GM06990 (cell line): ENCODE measurements around the gene WBP2NL.

Experiments used
- DNase-seq: peaks from one replicate; pipeline ENCODE4 v3.0.0-alpha.2; 2011; ENCODE audit not compliant: insufficient read length; ENCODE audit errors: extremely low read depth
- H3K27me3 ChIP-seq: replicated peaks from 2 replicates; pipeline ENCODE4 v1.6.0; 2011; ENCODE audit warnings: low read length; ENCODE audit not compliant: control insufficient read depth, insufficient read depth
- H3K36me3 ChIP-seq: 2 replicates; pipeline ENCODE4 v1.5.1; 2011; ENCODE audit warnings: low read length; ENCODE audit not compliant: control insufficient read depth, insufficient read depth
- H3K4me3 ChIP-seq: replicated peaks from 2 replicates; pipeline ENCODE4 v1.5.1; 2011; ENCODE audit warnings: low read depth, mild to moderate bottlenecking, control low read depth, low read length
- TF ChIP-seq, protein P1 (sequence below): IDR thresholded peaks from 2 replicates; pipeline ENCODE4 v1.5.1; 2011; ENCODE audit warnings: low read length, control low read depth, mild to moderate bottlenecking, inconsistent platforms; ENCODE audit not compliant: insufficient read depth, poor library complexity, severe bottlenecking

The WBP2NL gene

DNA sequence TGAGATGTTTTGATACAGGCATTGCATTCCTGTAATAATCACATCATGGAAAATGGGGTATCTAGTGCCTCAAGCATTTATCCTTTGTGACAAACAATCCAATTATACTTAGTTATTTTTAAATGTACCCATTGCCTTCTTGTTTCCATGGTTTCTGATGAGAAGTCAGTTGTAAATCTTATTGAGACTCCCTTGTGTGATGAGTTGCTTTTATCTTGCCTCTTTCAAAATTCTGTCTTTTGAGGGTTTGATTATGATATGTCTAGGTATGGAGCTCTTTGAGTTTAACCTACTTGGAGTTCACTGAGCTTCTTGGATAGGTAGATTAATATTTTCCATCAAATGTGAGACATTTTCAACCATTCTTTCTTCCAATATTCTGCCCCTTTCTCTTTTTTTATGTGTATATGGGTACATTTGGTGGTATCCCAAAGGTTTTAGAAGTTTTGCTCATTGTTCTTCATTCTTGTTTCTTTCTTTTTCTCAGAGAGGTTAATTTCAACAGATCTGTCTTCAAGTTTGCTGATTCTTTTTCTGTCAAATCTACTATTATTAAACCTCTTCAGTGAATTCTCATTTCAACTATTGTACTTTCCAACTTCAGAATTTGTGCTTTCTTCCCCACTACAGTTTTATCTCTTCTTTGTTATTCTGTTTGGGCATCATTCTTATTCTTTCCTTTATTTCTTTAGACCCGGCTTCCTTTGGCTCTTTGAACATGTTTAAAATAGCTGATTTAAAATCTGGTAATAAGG, 58.3 kb downstream of the WBP2NL start:
- peaks cover 24% of the 10 kb centered on the region for H3K36me3 ChIP-seq
- H3K4me3 ChIP-seq, result no peak overlapping the region
- no peak for DNase-seq
- no peaks in the 10 kb centered on the region for H3K27me3 ChIP-seq
- TF ChIP-seq, protein P1, sequence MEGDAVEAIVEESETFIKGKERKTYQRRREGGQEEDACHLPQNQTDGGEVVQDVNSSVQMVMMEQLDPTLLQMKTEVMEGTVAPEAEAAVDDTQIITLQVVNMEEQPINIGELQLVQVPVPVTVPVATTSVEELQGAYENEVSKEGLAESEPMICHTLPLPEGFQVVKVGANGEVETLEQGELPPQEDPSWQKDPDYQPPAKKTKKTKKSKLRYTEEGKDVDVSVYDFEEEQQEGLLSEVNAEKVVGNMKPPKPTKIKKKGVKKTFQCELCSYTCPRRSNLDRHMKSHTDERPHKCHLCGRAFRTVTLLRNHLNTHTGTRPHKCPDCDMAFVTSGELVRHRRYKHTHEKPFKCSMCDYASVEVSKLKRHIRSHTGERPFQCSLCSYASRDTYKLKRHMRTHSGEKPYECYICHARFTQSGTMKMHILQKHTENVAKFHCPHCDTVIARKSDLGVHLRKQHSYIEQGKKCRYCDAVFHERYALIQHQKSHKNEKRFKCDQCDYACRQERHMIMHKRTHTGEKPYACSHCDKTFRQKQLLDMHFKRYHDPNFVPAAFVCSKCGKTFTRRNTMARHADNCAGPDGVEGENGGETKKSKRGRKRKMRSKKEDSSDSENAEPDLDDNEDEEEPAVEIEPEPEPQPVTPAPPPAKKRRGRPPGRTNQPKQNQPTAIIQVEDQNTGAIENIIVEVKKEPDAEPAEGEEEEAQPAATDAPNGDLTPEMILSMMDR, result no peak

DNA sequence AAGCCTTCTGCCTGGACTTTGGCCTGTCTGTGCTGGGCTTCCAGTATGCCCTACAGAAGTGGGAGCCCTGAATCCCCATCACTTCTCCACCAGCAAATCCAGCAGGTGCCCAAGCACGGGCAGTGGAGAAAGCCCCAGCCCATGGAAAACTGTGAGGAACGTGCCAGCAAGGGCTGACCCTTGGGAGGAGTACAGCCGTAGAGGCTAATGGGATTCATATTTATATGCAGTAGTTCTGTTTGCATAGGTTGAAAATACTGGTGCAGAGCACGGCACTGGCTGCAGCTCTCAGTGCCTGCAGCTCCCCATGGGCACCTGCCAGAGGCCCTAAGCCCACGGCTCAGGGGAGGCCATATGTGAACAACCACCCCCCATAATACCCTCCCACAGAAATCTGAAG, 61.9 kb downstream of the WBP2NL start:
- no peaks in the 10 kb centered on the region for H3K27me3 ChIP-seq
- peaks cover 35% of the 10 kb centered on the region for H3K36me3 ChIP-seq
- TF ChIP-seq, protein P1, result no peak
- H3K4me3 ChIP-seq, result no peak overlapping the region
- DNase-seq, result no peak

DNA sequence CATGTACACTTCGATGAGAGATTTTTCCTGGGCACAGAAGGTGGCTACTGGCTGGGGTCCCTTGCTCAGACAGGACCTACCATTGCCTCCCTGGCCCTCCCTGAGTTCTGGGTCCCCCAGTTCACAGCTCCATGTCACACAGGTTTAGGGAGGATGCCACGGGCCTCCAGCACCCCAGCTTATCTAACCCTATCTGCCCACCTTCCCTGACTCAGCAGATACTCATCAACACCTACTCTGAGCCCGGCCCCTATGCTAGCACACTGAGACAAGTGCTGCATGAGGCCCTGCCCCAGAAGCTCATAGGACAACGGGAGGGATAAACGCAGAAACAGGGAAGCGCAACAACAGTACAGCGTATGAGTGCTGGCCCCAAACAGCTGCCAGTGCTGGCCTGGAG, 62.5 kb downstream of the WBP2NL start:
- H3K27me3 ChIP-seq, result no peaks in the 10 kb centered on the region
- no peak for DNase-seq
- no peak overlapping the region for H3K4me3 ChIP-seq
- TF ChIP-seq, protein P1, result no peak
- H3K36me3 ChIP-seq, result peaks cover 40% of the 10 kb centered on the region

DNA sequence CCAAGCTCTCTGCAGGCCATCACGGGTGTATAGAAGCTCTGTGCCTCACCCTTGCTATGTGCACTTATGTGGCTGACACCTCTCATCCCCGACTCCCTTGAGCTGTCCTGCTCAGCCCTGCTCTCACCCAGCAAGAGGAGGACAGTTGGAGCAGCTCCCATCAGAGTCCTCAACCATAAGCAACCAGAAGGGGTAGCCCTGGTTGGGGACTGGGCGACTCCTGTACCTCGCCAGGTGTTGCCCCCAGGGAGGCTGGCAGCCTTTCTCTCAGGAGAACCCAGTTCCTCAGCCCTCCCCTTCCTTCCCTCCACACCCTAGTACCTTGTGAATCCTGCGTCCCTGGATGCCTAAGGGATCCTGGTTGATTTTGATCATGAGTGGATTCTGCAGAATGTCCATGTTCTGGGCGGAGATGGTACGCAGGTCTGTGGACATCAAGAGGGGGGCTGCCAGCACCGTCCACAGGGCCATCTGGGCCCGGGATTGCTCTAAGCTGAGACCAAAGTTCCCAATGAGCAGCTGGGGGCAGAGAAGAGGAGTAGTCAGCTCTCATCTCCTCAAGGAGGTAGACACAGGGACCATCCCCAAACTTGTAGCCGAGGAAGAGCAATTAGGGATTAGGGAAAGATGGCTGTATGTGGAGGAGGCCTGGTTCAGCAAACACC, 64.0 kb downstream of the WBP2NL start:
- Histone ChIP-seq H3K36me3 (peaks cover 45% of the 10 kb centered on the region), H3K27me3 (no peaks in the 10 kb centered on the region), H3K4me3 (no peak overlapping the region)
- TF ChIP-seq, protein P1, result no peak
- DNase-seq, result no peak

DNA sequence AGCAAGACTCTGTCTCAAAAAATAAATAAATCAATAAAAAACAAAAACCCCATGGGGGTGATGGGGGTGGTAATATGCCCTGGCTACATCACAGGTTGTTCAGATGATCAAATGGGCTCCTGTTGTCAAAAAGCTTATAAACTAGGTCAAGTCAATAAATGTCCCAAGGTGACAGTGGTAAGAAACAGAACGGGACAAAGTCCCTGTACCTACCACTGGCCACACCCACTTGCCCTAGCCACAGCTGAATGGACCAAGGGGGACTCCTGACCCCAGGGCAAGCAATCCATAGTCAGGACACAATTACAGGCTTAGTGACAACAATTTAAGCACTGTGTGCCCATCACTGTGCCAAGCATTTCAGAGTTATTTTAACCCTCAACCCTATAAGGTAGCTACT, 66.0 kb downstream of the WBP2NL start:
- no peak for DNase-seq
- TF ChIP-seq, protein P1, result no peak
- peaks cover 41% of the 10 kb centered on the region for H3K36me3 ChIP-seq

More for the DNA sequence above, 66.0 kb downstream of the WBP2NL start:
- Histone ChIP-seq H3K4me3 (no peak overlapping the region), H3K27me3 (no peaks in the 10 kb centered on the region)
